HepG2 (cell line): ENCODE data around the gene CHRNB1. TPM values are rescaled to one million over a fixed set of nuclear protein-coding genes. Genes with fewer than 3 reads are reported as not detected.

ENCODE experiments used
- KAT7 ChIP-seq: IDR thresholded peaks from 2 replicates; pipeline ENCODE4 v1.6.1; 2018; ENCODE audit warnings: borderline replicate concordance, missing compliant biosample characterization
- MAX ChIP-seq: IDR thresholded peaks from 2 replicates; pipeline ENCODE4 v1.6.1; 2012; ENCODE audit warnings: inconsistent platforms
- MYC ChIP-seq: sonication (generic); formaldehyde crosslinking; IDR thresholded peaks from 2 replicates; pipeline ENCODE4 v1.9.0; 2021; ENCODE audit warnings: missing genetic modification reagents, borderline replicate concordance
- REXO4 ChIP-seq: sonication (generic); formaldehyde crosslinking; IDR thresholded peaks from 2 replicates; pipeline ENCODE4 v1.8.0; 2022; ENCODE audit warnings: missing genetic modification reagents, mild to moderate bottlenecking, borderline replicate concordance
- THAP11 ChIP-seq: IDR thresholded peaks from 2 replicates; pipeline ENCODE4 v1.6.1; 2016; ENCODE audit warnings: missing biosample characterization, missing genetic modification reagents
- ZIK1 ChIP-seq: sonication (generic); formaldehyde crosslinking; IDR thresholded peaks from 2 replicates; pipeline ENCODE4 v1.5.0; 2020; ENCODE audit warnings: mild to moderate bottlenecking, low read depth, missing genetic modification reagents, borderline replicate concordance
- ZNF501 ChIP-seq: sonication (generic); formaldehyde crosslinking; IDR thresholded peaks from 2 replicates; pipeline ENCODE4 v1.5.1; 2020; ENCODE audit warnings: mild to moderate bottlenecking, moderate library complexity, missing genetic modification reagents
- polyA plus RNA-seq, 8 experiments: library from polyadenylated mRNA; depleted of rRNA in 3 of 8; stranded (reverse) in 7 of 8; unstranded in 1 of 8; fragments of >200 nt; fragmentation: Illumina TruSeq in 4 of 8; extraction: Trizol in 4 of 8; gene quantifications; 2 replicates each; pipeline versions ENCODE4 v1.2.1 to v1.2.3, GENCODE V29; 2011 to 2016; ENCODE audit warnings: low read depth in 4 of 8, missing spikeins in 1 of 8, mixed read lengths in 1 of 8; ENCODE audit not compliant: insufficient read depth in 1 of 8
- total RNA-seq, 5 experiments: library from RNA; depleted of rRNA; stranded (reverse); fragments of >200 nt; fragmentation: Illumina TruSeq; extraction: Trizol; gene quantifications; 2 replicates each; pipeline ENCODE4 v1.2.3, GENCODE V29; 2016; ENCODE audit warnings: low read depth in 1 of 5
- TF ChIP-seq, protein P1 (sequence below): sonication (generic); formaldehyde crosslinking; conservative IDR thresholded peaks from 2 replicates; pipeline ENCODE4 v1.4.0; 2020; ENCODE audit warnings: missing genetic modification reagents
- TF ChIP-seq, protein P2 (sequence below): sonication (generic); formaldehyde crosslinking; IDR thresholded peaks from 2 replicates; pipeline ENCODE4 v1.4.0; 2020; ENCODE audit warnings: missing genetic modification reagents
- TF ChIP-seq, protein P3 (sequence below): sonication (generic); formaldehyde crosslinking; IDR thresholded peaks from one replicate; pipeline ENCODE4 v1.5.1; 2020; ENCODE audit warnings: mild to moderate bottlenecking, missing genetic modification reagents; ENCODE audit errors: not compliant biosample characterization

The CHRNB1 gene
- total and polyA plus RNA-seq, 2 of the 13 experiments (the other 11 are each of a cell fraction or from before 2014, with no cell fraction given): 5.4 to 33.7 TPM

DNA sequence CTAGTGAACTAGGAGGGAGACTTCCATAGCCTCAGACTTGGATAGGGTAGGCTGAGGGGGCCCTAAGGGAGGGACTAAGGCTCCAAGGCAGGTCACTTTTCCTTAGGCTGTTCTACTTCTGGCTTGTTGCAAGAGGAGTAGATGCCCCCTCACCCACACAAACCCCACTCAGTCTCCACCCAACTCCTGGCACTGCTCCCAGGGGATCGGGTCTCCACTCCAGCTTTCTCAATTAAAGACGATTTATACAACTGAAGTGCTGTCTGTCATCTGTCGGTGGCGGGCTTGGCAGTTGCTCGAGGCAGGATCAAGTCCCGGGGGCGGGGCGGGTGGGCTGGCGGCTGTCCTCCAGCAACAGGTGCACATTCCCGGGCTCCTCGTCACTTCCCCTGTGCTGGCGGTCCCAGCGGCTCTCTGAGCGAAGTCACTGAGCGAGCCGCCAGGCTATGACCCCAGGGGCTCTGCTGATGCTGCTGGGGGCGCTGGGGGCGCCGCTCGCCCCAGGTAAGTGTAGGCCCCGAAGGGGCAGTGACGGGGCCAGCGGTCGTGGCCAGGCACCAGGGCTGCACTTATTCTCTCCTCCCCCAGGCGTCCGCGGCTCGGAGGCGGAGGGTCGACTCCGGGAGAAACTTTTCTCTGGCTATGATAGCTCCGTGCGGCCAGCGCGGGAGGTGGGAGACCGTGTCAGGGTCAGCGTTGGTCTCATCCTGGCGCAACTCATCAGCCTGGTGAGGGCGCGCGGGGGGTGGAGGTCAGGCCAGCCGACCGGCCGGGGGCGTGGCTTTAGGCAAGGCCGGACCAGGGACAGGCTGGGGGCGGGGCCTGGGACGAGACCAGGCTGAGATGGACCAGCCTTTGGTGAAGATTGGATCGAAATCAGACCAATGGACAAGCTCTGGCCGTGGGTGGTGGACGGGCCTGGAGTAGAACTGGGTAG, at the start of gene CHRNB1 (continued):
- TF ChIP-seq, protein P1, sequence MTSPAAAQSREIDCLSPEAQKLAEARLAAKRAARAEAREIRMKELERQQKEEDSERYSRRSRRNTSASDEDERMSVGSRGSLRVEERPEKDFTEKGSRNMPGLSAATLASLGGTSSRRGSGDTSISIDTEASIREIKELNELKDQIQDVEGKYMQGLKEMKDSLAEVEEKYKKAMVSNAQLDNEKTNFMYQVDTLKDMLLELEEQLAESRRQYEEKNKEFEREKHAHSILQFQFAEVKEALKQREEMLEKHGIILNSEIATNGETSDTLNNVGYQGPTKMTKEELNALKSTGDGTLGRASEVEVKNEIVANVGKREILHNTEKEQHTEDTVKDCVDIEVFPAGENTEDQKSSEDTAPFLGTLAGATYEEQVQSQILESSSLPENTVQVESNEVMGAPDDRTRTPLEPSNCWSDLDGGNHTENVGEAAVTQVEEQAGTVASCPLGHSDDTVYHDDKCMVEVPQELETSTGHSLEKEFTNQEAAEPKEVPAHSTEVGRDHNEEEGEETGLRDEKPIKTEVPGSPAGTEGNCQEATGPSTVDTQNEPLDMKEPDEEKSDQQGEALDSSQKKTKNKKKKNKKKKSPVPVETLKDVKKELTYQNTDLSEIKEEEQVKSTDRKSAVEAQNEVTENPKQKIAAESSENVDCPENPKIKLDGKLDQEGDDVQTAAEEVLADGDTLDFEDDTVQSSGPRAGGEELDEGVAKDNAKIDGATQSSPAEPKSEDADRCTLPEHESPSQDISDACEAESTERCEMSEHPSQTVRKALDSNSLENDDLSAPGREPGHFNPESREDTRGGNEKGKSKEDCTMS (CRISPR knock-in tag): no peak
- peak; percentile 86; the same call in 1 of the 2 replicates for TF ChIP-seq KAT7 (CRISPR knock-in tag)
- TF ChIP-seq ZNF501 (CRISPR knock-in tag): peak; percentile 85
- TF ChIP-seq MAX: peak; percentile 71
- TF ChIP-seq, protein P2, sequence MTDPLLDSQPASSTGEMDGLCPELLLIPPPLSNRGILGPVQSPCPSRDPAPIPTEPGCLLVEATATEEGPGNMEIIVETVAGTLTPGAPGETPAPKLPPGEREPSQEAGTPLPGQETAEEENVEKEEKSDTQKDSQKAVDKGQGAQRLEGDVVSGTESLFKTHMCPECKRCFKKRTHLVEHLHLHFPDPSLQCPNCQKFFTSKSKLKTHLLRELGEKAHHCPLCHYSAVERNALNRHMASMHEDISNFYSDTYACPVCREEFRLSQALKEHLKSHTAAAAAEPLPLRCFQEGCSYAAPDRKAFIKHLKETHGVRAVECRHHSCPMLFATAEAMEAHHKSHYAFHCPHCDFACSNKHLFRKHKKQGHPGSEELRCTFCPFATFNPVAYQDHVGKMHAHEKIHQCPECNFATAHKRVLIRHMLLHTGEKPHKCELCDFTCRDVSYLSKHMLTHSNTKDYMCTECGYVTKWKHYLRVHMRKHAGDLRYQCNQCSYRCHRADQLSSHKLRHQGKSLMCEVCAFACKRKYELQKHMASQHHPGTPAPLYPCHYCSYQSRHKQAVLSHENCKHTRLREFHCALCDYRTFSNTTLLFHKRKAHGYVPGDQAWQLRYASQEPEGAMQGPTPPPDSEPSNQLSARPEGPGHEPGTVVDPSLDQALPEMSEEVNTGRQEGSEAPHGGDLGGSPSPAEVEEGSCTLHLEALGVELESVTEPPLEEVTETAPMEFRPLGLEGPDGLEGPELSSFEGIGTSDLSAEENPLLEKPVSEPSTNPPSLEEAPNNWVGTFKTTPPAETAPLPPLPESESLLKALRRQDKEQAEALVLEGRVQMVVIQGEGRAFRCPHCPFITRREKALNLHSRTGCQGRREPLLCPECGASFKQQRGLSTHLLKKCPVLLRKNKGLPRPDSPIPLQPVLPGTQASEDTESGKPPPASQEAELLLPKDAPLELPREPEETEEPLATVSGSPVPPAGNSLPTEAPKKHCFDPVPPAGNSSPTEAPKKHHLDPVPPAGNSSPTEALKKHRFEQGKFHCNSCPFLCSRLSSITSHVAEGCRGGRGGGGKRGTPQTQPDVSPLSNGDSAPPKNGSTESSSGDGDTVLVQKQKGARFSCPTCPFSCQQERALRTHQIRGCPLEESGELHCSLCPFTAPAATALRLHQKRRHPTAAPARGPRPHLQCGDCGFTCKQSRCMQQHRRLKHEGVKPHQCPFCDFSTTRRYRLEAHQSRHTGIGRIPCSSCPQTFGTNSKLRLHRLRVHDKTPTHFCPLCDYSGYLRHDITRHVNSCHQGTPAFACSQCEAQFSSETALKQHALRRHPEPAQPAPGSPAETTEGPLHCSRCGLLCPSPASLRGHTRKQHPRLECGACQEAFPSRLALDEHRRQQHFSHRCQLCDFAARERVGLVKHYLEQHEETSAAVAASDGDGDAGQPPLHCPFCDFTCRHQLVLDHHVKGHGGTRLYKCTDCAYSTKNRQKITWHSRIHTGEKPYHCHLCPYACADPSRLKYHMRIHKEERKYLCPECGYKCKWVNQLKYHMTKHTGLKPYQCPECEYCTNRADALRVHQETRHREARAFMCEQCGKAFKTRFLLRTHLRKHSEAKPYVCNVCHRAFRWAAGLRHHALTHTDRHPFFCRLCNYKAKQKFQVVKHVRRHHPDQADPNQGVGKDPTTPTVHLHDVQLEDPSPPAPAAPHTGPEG (CRISPR knock-in tag): no peak
- TF ChIP-seq, protein P3, sequence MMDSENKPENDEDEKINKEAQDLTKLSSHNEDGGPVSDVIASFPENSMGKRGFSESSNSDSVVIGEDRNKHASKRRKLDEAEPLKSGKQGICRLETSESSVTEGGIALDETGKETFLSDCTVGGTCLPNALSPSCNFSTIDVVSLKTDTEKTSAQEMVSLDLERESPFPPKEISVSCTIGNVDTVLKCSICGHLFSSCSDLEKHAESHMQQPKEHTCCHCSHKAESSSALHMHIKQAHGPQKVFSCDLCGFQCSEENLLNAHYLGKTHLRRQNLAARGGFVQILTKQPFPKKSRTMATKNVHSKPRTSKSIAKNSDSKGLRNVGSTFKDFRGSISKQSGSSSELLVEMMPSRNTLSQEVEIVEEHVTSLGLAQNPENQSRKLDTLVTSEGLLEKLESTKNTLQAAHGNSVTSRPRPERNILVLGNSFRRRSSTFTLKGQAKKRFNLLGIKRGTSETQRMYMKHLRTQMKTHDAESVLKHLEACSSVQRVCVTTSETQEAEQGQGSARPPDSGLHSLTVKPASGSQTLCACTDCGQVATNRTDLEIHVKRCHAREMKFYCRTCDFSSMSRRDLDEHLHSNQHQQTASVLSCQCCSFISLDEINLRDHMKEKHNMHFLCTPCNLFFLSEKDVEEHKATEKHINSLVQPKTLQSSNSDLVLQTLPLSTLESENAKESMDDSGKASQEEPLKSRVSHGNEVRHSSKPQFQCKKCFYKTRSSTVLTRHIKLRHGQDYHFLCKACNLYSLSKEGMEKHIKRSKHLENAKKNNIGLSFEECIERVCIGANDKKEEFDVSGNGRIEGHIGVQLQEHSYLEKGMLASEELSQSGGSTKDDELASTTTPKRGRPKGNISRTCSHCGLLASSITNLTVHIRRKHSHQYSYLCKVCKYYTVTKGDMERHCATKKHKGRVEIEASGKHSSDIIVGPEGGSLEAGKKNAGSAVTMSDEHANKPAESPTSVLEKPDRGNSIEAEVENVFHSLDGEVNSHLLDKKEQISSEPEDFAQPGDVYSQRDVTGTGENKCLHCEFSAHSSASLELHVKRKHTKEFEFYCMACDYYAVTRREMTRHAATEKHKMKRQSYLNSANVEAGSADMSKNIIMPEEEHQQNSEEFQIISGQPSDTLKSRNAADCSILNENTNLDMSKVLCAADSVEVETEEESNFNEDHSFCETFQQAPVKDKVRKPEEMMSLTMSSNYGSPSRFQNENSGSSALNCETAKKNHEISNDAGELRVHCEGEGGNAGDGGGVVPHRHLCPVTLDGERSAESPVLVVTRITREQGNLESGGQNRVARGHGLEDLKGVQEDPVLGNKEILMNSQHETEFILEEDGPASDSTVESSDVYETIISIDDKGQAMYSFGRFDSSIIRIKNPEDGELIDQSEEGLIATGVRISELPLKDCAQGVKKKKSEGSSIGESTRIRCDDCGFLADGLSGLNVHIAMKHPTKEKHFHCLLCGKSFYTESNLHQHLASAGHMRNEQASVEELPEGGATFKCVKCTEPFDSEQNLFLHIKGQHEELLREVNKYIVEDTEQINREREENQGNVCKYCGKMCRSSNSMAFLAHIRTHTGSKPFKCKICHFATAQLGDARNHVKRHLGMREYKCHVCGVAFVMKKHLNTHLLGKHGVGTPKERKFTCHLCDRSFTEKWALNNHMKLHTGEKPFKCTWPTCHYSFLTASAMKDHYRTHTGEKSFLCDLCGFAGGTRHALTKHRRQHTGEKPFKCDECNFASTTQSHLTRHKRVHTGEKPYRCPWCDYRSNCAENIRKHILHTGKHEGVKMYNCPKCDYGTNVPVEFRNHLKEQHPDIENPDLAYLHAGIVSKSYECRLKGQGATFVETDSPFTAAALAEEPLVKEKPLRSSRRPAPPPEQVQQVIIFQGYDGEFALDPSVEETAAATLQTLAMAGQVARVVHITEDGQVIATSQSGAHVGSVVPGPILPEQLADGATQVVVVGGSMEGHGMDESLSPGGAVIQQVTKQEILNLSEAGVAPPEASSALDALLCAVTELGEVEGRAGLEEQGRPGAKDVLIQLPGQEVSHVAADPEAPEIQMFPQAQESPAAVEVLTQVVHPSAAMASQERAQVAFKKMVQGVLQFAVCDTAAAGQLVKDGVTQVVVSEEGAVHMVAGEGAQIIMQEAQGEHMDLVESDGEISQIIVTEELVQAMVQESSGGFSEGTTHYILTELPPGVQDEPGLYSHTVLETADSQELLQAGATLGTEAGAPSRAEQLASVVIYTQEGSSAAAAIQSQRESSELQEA (CRISPR knock-in tag): no peak
- TF ChIP-seq THAP11: peak; percentile 81
- TF ChIP-seq MYC (CRISPR knock-in tag): peak; percentile 13; the same call in 1 of the 2 replicates
- no peak for TF ChIP-seq REXO4
- TF ChIP-seq ZIK1 (CRISPR knock-in tag): peak; percentile 72; the same call in 1 of the 2 replicates
